H1 (cell line): ENCODE data around the gene CRYBG1. TPM values are rescaled to one million over a fixed set of nuclear protein-coding genes. Genes with fewer than 3 reads are reported as not detected.

Experiments
- CTCF ChIA-PET: fragments of 300-600 bp; sonication (Branson Sonifier 250); formaldehyde crosslinking; loops from one replicate; lab custom pipeline; 2021; ENCODE audit not compliant: partially characterized antibody; lab: Charles Lee
- POLR2A ChIA-PET: fragments of 300-600 bp; sonication (Branson Sonifier 250); formaldehyde crosslinking; loops from one replicate; lab custom pipeline; 2021; ENCODE audit warnings: inconsistent platforms; ENCODE audit not compliant: partially characterized antibody; lab: Charles Lee
- DNase-seq, 2 experiments: peaks; one replicate each; pipeline versions ENCODE4 v3.0.0 to v3.0.0-alpha.2; 2010 to 2022; ENCODE audit warnings: low spot score in 2 of 2, low read depth in 1 of 2, mixed read lengths in 1 of 2
- FAIRE-seq: peaks from 2 replicates; lab custom pipeline; 2011; peaks lifted over from hg19 to GRCh38; lab: Jason Lieb, UNC
- H2AFZ ChIP-seq: 2 replicates; pipeline ENCODE4 v1.8.1; 2012; ENCODE audit warnings: low read length, inconsistent platforms
- H2AK5ac ChIP-seq: 2 replicates; pipeline ENCODE4 v1.6.1; 2013; ENCODE audit warnings: low read depth, low read length
- H2BK120ac ChIP-seq: replicated peaks from 2 replicates; pipeline ENCODE3; 2013; ENCODE audit warnings: low read depth, low read length, inconsistent platforms
- H2BK12ac ChIP-seq: 2 replicates; pipeline ENCODE4 v1.6.1; 2013; ENCODE audit warnings: low read depth, low read length
- H2BK15ac ChIP-seq: 2 replicates; pipeline ENCODE4 v1.6.1; 2013; ENCODE audit warnings: low read length
- H2BK20ac ChIP-seq: 2 replicates; pipeline ENCODE4 v1.6.1; 2013; ENCODE audit warnings: low read length
- H2BK5ac ChIP-seq: 2 replicates; pipeline ENCODE4 v1.6.1; 2013; ENCODE audit warnings: low read depth, low read length
- H3K14ac ChIP-seq: 2 replicates; pipeline ENCODE4 v1.6.1; 2013; ENCODE audit warnings: inconsistent platforms; ENCODE audit not compliant: insufficient read length
- H3K18ac ChIP-seq: 2 replicates; pipeline ENCODE4 v1.6.1; 2013; ENCODE audit warnings: low read length; ENCODE audit errors: extremely low read depth
- H3K23ac ChIP-seq: 2 replicates; pipeline ENCODE4 v1.6.1; 2013; ENCODE audit warnings: inconsistent platforms; ENCODE audit not compliant: insufficient read length
- H3K23me2 ChIP-seq: 2 replicates; pipeline ENCODE4 v1.6.1; 2013; ENCODE audit warnings: low read depth, low read length
- H3K27ac ChIP-seq: 2 replicates; pipeline ENCODE4 v1.6.1; 2011; ENCODE audit warnings: low read depth, low read length, inconsistent platforms
- H3K27me3 ChIP-seq, 4 experiments: replicated peaks in 1 of 4; 1 replicate in 1 of 4; 2 replicates in 3 of 4; pipeline versions ENCODE4 v1.6.1 to v1.8.1; 2011 to 2013; ENCODE audit warnings: low read length in 3 of 4, mild to moderate bottlenecking in 3 of 4, inconsistent platforms in 2 of 4, mixed read lengths in 2 of 4, moderate library complexity in 1 of 4; ENCODE audit not compliant: control insufficient read depth in 3 of 4, insufficient read depth in 3 of 4; ENCODE audit errors: extremely low read depth in 1 of 4
- H3K36me3 ChIP-seq, 4 experiments: 2 replicates each; pipeline versions ENCODE4 v1.6.1 to v1.8.1; 2011 to 2013; ENCODE audit warnings: mild to moderate bottlenecking in 4 of 4, low read length in 3 of 4, moderate library complexity in 2 of 4, control low read depth in 1 of 4, inconsistent platforms in 1 of 4; ENCODE audit not compliant: insufficient read depth in 4 of 4, control insufficient read depth in 2 of 4
- H3K4ac ChIP-seq: replicated peaks from 2 replicates; pipeline ENCODE3; 2013; ENCODE audit warnings: low read length, low read depth, mixed read lengths, inconsistent platforms; ENCODE audit not compliant: insufficient read length
- H3K4me1 ChIP-seq, 4 experiments: replicated peaks in 1 of 4; 1 replicate in 1 of 4; 2 replicates in 3 of 4; pipeline versions ENCODE4 v1.6.1 to v1.8.1; 2011 to 2013; ENCODE audit warnings: low read length in 3 of 4, inconsistent platforms in 2 of 4, mixed read lengths in 1 of 4; ENCODE audit not compliant: insufficient read depth in 4 of 4, control insufficient read depth in 3 of 4
- H3K4me2 ChIP-seq, 2 experiments: 2 replicates each; pipeline versions ENCODE4 v1.6.1 to v1.8.1; 2011 to 2013; ENCODE audit warnings: low read depth in 2 of 2, low read length in 2 of 2, control low read depth in 1 of 2, inconsistent platforms in 1 of 2, mild to moderate bottlenecking in 1 of 2; ENCODE audit not compliant: insufficient read depth in 1 of 2
- H3K4me3 ChIP-seq, 4 experiments: fragments of 200-600, 300-600 bp in 1 of 4; sonication (generic), shearing (Covaris generic), sonication (Bioruptor Twin) in 1 of 4; 2 replicates each; pipeline versions ENCODE4 v1.5.1 to v1.8.1; 2011 to 2016; ENCODE audit warnings: low read length in 4 of 4, low read depth in 3 of 4, control low read depth in 2 of 4, inconsistent platforms in 2 of 4, mild to moderate bottlenecking in 2 of 4, mixed read lengths in 1 of 4, moderate library complexity in 1 of 4; ENCODE audit not compliant: insufficient read depth in 2 of 4; ENCODE audit errors: extremely low read depth in 1 of 4
- H3K56ac ChIP-seq: replicated peaks from 2 replicates; pipeline ENCODE3; 2013; ENCODE audit warnings: low read depth, mild to moderate bottlenecking, mixed read lengths, low read length, inconsistent platforms; ENCODE audit not compliant: insufficient read length
- H3K79me1 ChIP-seq: 2 replicates; pipeline ENCODE4 v1.6.1; 2013; ENCODE audit warnings: low read depth, low read length, control low read depth
- H3K79me2 ChIP-seq, 2 experiments: 2 replicates each; pipeline versions ENCODE4 v1.6.1 to v1.8.1; 2012 to 2013; ENCODE audit warnings: low read length in 2 of 2, mild to moderate bottlenecking in 2 of 2, inconsistent platforms in 1 of 2; ENCODE audit not compliant: insufficient read depth in 2 of 2, control insufficient read depth in 1 of 2
- H3K9ac ChIP-seq, 4 experiments: replicated peaks in 1 of 4; 1 replicate in 1 of 4; 2 replicates in 3 of 4; pipeline versions ENCODE4 v1.6.1 to v1.8.1; 2011 to 2013; ENCODE audit warnings: low read depth in 3 of 4, low read length in 3 of 4, control low read depth in 2 of 4, mild to moderate bottlenecking in 2 of 4, moderate library complexity in 2 of 4, inconsistent platforms in 1 of 4; ENCODE audit errors: extremely low read depth in 1 of 4
- H3K9me3 ChIP-seq, 2 experiments: 2 replicates each; pipeline versions ENCODE4 v1.6.1 to v1.8.1; 2012 to 2013; ENCODE audit warnings: mild to moderate bottlenecking in 2 of 2, moderate library complexity in 2 of 2, control low read depth in 1 of 2, inconsistent platforms in 1 of 2, low read depth in 1 of 2, low read length in 1 of 2, mixed read lengths in 1 of 2; ENCODE audit not compliant: insufficient read depth in 2 of 2
- H4K20me1 ChIP-seq, 2 experiments: replicated peaks in 1 of 2; 2 replicates each; pipeline versions ENCODE3 to v1.8.1; 2011 to 2013; ENCODE audit warnings: inconsistent platforms in 2 of 2, low read length in 2 of 2, mild to moderate bottlenecking in 1 of 2; ENCODE audit not compliant: insufficient read depth in 2 of 2, control insufficient read depth in 1 of 2
- H4K5ac ChIP-seq: 2 replicates; pipeline ENCODE4 v1.6.1; 2013; ENCODE audit warnings: low read length, low read depth, mixed read lengths, inconsistent platforms; ENCODE audit not compliant: insufficient read length
- H4K8ac ChIP-seq: 2 replicates; pipeline ENCODE4 v1.8.0; 2013; ENCODE audit warnings: mild to moderate bottlenecking, moderate library complexity, low read length, inconsistent platforms; ENCODE audit not compliant: insufficient read depth; ENCODE audit errors: extremely low read depth
- H4K91ac ChIP-seq: replicated peaks from 2 replicates; pipeline ENCODE3; 2013; ENCODE audit warnings: low read length, mixed read lengths, inconsistent platforms; ENCODE audit not compliant: insufficient read length
- CREB1 ChIP-seq: IDR thresholded peaks from 2 replicates; pipeline ENCODE4 v1.6.1; 2012; ENCODE audit warnings: inconsistent platforms
- POLR2AphosphoS5 ChIP-seq: IDR thresholded peaks from 2 replicates; pipeline ENCODE4 v1.6.1; 2011; ENCODE audit warnings: low read depth, low read length
- TAF1 ChIP-seq: IDR thresholded peaks from 2 replicates; pipeline ENCODE4 v1.6.1; 2011; ENCODE audit warnings: mild to moderate bottlenecking, low read depth, low read length
- ZNF274 ChIP-seq: IDR thresholded peaks from 2 replicates; pipeline ENCODE4 v1.7.0; 2012; ENCODE audit warnings: low read length, borderline replicate concordance; ENCODE audit errors: extremely low read depth
- WGBS, 2 experiments: shearing (Covaris generic) in 1 of 2; methylation state at CpG; one replicate each; pipeline versions ENCODE4 v1.1.6 to v1.1.7; 2013 to 2015; ENCODE audit warnings: low lambda C conversion rate in 2 of 2, mixed read lengths in 2 of 2, inconsistent platforms in 1 of 2, low coverage in 1 of 2, missing lambda C conversion rate in 1 of 2; ENCODE audit not compliant: insufficient replicate concordance in 2 of 2, insufficient coverage in 1 of 2, insufficient read length in 1 of 2; ENCODE audit errors: extremely low coverage in 1 of 2, missing lambda C conversion rate in 1 of 2; 5-methylcytosine and 5-hydroxymethylcytosine counted together
- polyA plus RNA-seq, 7 experiments: library from polyadenylated mRNA; depleted of rRNA in 3 of 7; stranded (reverse) in 5 of 7; unstranded in 2 of 7; fragments of >200 nt in 5 of 7; fragments of 200-250 nt in 2 of 7; gene quantifications; 1 replicate in 5 of 7; 2 replicates in 1 of 7; 4 replicates in 1 of 7; pipeline versions ENCODE4 v1.2.1 to v1.2.3, GENCODE V29; 2011 to 2013; ENCODE audit warnings: missing spikeins in 2 of 7, mixed read lengths in 2 of 7
- total RNA-seq: library from RNA; stranded (reverse); fragmentation: NEBNext Ultra II Directional; extraction: Animal tissue kit (Norgen Biotek cat#: 25700); gene quantifications from 2 replicates; pipeline ENCODE4 v1.2.1, GENCODE V29; 2021

CRYBG1 gene
- total and polyA plus RNA-seq, 2 of the 8 experiments (the other 6 are each of a cell fraction or from before 2014, with no cell fraction given): 2.2 to 11.6 TPM

GRCh38 chr6:106347219-106347618 lies 13.3 kb upstream of the CRYBG1 start:
- Histone ChIP-seq H3K4me3 (no peak overlapping the region), H3K4ac (no peak overlapping the region), H4K91ac (no peak overlapping the region), H3K27me3 (no peaks in the 10 kb centered on the region), H2BK5ac (no peak overlapping the region), H3K9me3 (no peaks in the 10 kb centered on the region), H2AFZ (no peak overlapping the region), H2BK120ac (no peak overlapping the region), H3K9ac (no peak overlapping the region), H3K18ac (no peak overlapping the region), H3K27ac (no peak overlapping the region), H3K14ac (no peak overlapping the region), H3K56ac (no peak overlapping the region), H2AK5ac (no peak overlapping the region), H3K23me2 (no peaks in the 10 kb centered on the region), H3K36me3 (no peaks in the 10 kb centered on the region), H3K4me2 (no peak overlapping the region), H2BK15ac (no peak overlapping the region), H2BK20ac (no peak overlapping the region), H4K20me1 (no peaks in the 10 kb centered on the region), H3K79me2 (no peaks in the 10 kb centered on the region), H3K23ac (no peak overlapping the region), H3K79me1 (no peaks in the 10 kb centered on the region), H3K4me1 (no peaks in the 10 kb centered on the region), H4K5ac (no peak overlapping the region), H2BK12ac (no peak overlapping the region), H4K8ac (no peak overlapping the region)
- ChIA-PET POLR2A (no interaction called here), CTCF (interaction anchor here (0.6 to 5.0 kb wide), 9 partner anchors 8 to 778 kb away, joined by 3 to 23 read pairs (median 4); partner anchors contain the start of gene CRYBG1)
- no peak for FAIRE-seq
- whole genome bisulfite sequencing, 2 experiments: 87% methylated on average over 1 of the region's 1 CpG; no CpG with 5 or more reads in 1 of the 2 experiments
- TF ChIP-seq TAF1 (no peak), CREB1 (no peak), ZNF274 (no peak), POLR2AphosphoS5 (no peak)
- DNase-seq: no peak
